GM23338 (cell line): ENCODE data around the gene AP1M2. TPM values are rescaled to one million over a fixed set of nuclear protein-coding genes. Genes with fewer than 3 reads are reported as not detected.

ENCODE experiments used
- ATAC-seq: fragments of 200-7000 bp; cut with Tn5 transposase; 3 replicates; pipeline ENCODE4 v1.9.1; 2020
- DNase-seq: peaks from one replicate; pipeline ENCODE4 v3.0.0-alpha.2; 2015; ENCODE audit warnings: low spot score
- H2AFZ ChIP-seq: fragments of 200-600 bp; sonication (generic); 2 replicates; pipeline ENCODE4 v1.8.0; 2016; ENCODE audit warnings: antibody characterized with exemption, mild to moderate bottlenecking, moderate library complexity
- H3F3A ChIP-seq: fragments of 200-600 bp; sonication (generic); replicated peaks from 2 replicates; pipeline ENCODE4 v1.8.0; 2017; ENCODE audit warnings: antibody characterized with exemption, mixed run types, low read depth
- H3K27ac ChIP-seq: fragments of 200-600 bp; sonication (generic); 2 replicates; pipeline ENCODE4 v1.6.1; 2016; ENCODE audit warnings: low read depth
- H3K27me3 ChIP-seq: fragments of 200-600 bp; sonication (generic); 2 replicates; pipeline ENCODE4 v1.8.0; 2016; ENCODE audit warnings: mild to moderate bottlenecking, mixed run types, moderate library complexity; ENCODE audit not compliant: insufficient read depth
- H3K36me3 ChIP-seq: fragments of 200-600 bp; sonication (generic); 2 replicates; pipeline ENCODE4 v1.8.0; 2016; ENCODE audit warnings: mild to moderate bottlenecking; ENCODE audit not compliant: insufficient read depth
- H3K4me1 ChIP-seq: fragments of 200-600 bp; sonication (generic); 2 replicates; pipeline ENCODE4 v1.8.0; 2016; ENCODE audit warnings: mild to moderate bottlenecking, moderate library complexity; ENCODE audit not compliant: insufficient read depth
- H3K4me2 ChIP-seq: fragments of 200-600 bp; sonication (generic); 2 replicates; pipeline ENCODE4 v1.7.1; 2017; ENCODE audit warnings: mixed run types
- H3K4me3 ChIP-seq: fragments of 200-600 bp; sonication (generic); 2 replicates; pipeline ENCODE4 v1.6.1; 2016; ENCODE audit warnings: mixed run types
- H3K79me2 ChIP-seq: fragments of 200-600 bp; sonication (generic); replicated peaks from 2 replicates; pipeline ENCODE4 v1.8.0; 2017; ENCODE audit warnings: mild to moderate bottlenecking; ENCODE audit not compliant: insufficient read depth
- H3K9me2 ChIP-seq: fragments of 200-600 bp; sonication (generic); 2 replicates; pipeline ENCODE4 v1.8.0; 2017; ENCODE audit not compliant: insufficient read depth
- H4K20me1 ChIP-seq: fragments of 200-600 bp; sonication (generic); replicated peaks from 2 replicates; pipeline ENCODE4 v1.8.0; 2017; ENCODE audit warnings: mild to moderate bottlenecking; ENCODE audit not compliant: insufficient read depth
- H3K27ac Mint-ChIP-seq: 2 replicates; pipeline ENCODE4 v1.8.0; 2020; ENCODE audit warnings: inconsistent platforms, mild to moderate bottlenecking, moderate library complexity, mixed read lengths
- H3K27me3 Mint-ChIP-seq: 3 replicates; pipeline ENCODE4 v1.8.0; 2022; ENCODE audit warnings: low read depth, mild to moderate bottlenecking, moderate library complexity, mixed read lengths, inconsistent platforms; ENCODE audit not compliant: insufficient read depth, poor library complexity
- H3K36me3 Mint-ChIP-seq: 3 replicates; pipeline ENCODE4 v1.8.0; 2021; ENCODE audit warnings: low read depth, mild to moderate bottlenecking, inconsistent platforms, moderate library complexity, mixed read lengths
- H3K4me1 Mint-ChIP-seq: 3 replicates; pipeline ENCODE4 v1.8.0; 2020; ENCODE audit warnings: mild to moderate bottlenecking, inconsistent platforms, mixed read lengths
- H3K4me3 Mint-ChIP-seq: 3 replicates; pipeline ENCODE4 v1.8.0; 2021; ENCODE audit warnings: moderate library complexity, mild to moderate bottlenecking, inconsistent platforms, mixed read lengths
- H3K9me3 Mint-ChIP-seq: 3 replicates; pipeline ENCODE4 v1.8.0; 2020; ENCODE audit warnings: moderate library complexity, mild to moderate bottlenecking, inconsistent platforms, mixed read lengths
- CREB1 ChIP-seq: fragments of 250-450 bp; sonication (Bioruptor Pico); IDR thresholded peaks from 2 replicates; pipeline ENCODE4 v1.5.0; 2020; ENCODE audit warnings: low read depth, mild to moderate bottlenecking, moderate library complexity
- CTCF ChIP-seq, 2 experiments: fragments of 200-600 bp in 1 of 2; sonication (generic) in 1 of 2; conservative IDR thresholded peaks; 2 replicates each; pipeline versions ENCODE4 v1.5.1 to v1.6.1; 2016 to 2017; ENCODE audit warnings: antibody characterized with exemption in 2 of 2, low read depth in 2 of 2, mild to moderate bottlenecking in 2 of 2, moderate library complexity in 1 of 2
- EZH2 ChIP-seq: fragments of 200-600 bp; sonication (generic); IDR thresholded peaks from one replicate; pipeline ENCODE4 v1.8.0; 2017; ENCODE audit warnings: antibody characterized with exemption, mild to moderate bottlenecking, low read depth; ENCODE audit not compliant: unreplicated experiment
- EZH2phosphoT487 ChIP-seq: fragments of 200-600 bp; sonication (generic); IDR thresholded peaks from one replicate; pipeline ENCODE4 v1.8.1; 2018; ENCODE audit warnings: antibody characterized with exemption; ENCODE audit not compliant: unreplicated experiment
- JUNB ChIP-seq: IDR thresholded peaks from one replicate; pipeline ENCODE4 v1.6.1; 2016; ENCODE audit warnings: antibody characterized with exemption; ENCODE audit not compliant: unreplicated experiment
- NANOG ChIP-seq: IDR thresholded peaks from 2 replicates; pipeline ENCODE4 v1.6.1; 2016; ENCODE audit warnings: antibody characterized with exemption, borderline replicate concordance
- POLR2AphosphoS5 ChIP-seq: IDR thresholded peaks from 2 replicates; pipeline ENCODE4 v1.6.1; 2016; ENCODE audit warnings: antibody characterized with exemption, low read depth
- STAT1 ChIP-seq: IDR thresholded peaks from one replicate; pipeline ENCODE4 v1.6.1; 2016; ENCODE audit warnings: antibody characterized with exemption; ENCODE audit not compliant: unreplicated experiment
- ZNF114 ChIP-seq: fragments of 250-450 bp; sonication (Bioruptor Pico); IDR thresholded peaks from 2 replicates; pipeline ENCODE4 v1.5.0; 2020; ENCODE audit warnings: mild to moderate bottlenecking, moderate library complexity
- ZNF331 ChIP-seq: fragments of 250-450 bp; sonication (Bioruptor Pico); IDR thresholded peaks from 2 replicates; pipeline ENCODE4 v1.5.0; 2020; ENCODE audit warnings: low read depth, mild to moderate bottlenecking, moderate library complexity
- ZNF462 ChIP-seq: fragments of 250-450 bp; sonication (Bioruptor Pico); IDR thresholded peaks from 2 replicates; pipeline ENCODE4 v1.5.0; 2020; ENCODE audit warnings: mild to moderate bottlenecking, moderate library complexity
- polyA plus RNA-seq: library from polyadenylated mRNA; unstranded; fragments of >200 nt; fragmentation: Nextera tagmentation; extraction: Ambion mirVana; gene quantifications from 2 replicates; pipeline ENCODE4 v1.2.1, GENCODE V29; 2016
- total RNA-seq: library from RNA; depleted of rRNA; stranded (reverse); fragments of >200 nt; shearing (Covaris generic); gene quantifications from 2 replicates; pipeline ENCODE4 v1.2.3, GENCODE V29; 2014
- TF ChIP-seq, protein P1 (sequence below): IDR thresholded peaks from 2 replicates; pipeline ENCODE4 v1.6.1; 2016; ENCODE audit warnings: antibody characterized with exemption
- TF ChIP-seq, protein P2 (sequence below): IDR thresholded peaks from one replicate; pipeline ENCODE4 v1.6.1; 2018; ENCODE audit warnings: antibody characterized with exemption; ENCODE audit not compliant: unreplicated experiment

The AP1M2 gene
- total and polyA plus RNA-seq, 2 experiments from 2014 or later = 128 to 165 TPM

DNA sequence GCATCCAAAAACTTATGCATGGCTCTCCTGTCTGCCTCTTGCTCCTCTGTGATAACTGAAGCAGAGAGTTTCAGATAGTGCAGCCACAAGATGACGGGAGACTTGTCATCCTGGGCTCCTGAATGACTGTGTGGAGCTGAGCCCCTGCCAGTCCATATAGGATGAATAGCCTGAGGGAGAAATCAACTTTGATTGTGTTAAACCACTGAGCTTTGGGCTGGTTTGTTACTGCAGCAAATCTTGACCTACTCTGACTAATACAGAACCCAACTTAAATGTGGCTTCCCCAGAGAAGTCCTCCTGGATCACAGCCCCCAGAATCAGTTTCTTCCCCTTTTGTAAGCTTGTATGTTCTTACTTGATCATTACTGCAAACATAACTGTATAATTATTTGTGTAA is 54.7 kb downstream of the AP1M2 start:
- no peaks in the 10 kb centered on the region for H3K27me3 ChIP-seq
- H3K4me3 ChIP-seq = no peak overlapping the region
- Mint-ChIP-seq H3K36me3 (no peaks in the 10 kb centered on the region), H3K27me3 (peaks cover 8% of the 10 kb centered on the region), H3K4me3 (no peak overlapping the region), H3K4me1 (no peaks in the 10 kb centered on the region), H3K9me3 (no peaks in the 10 kb centered on the region), H3K27ac (no peak overlapping the region)
- H3F3A ChIP-seq = no peaks in the 10 kb centered on the region
- H4K20me1 ChIP-seq = no peaks in the 10 kb centered on the region
- H3K4me2 ChIP-seq = no peak overlapping the region
- ATAC-seq (no peak), DNase-seq (no peak)
- H3K9me2 ChIP-seq = no peaks in the 10 kb centered on the region
- TF ChIP-seq CTCF (conservative IDR thresholded peaks at IDR 0.05; ENCODE audit: low read depth in 2 of 2) = no peak
- no peak for TF ChIP-seq ZNF331
- TF ChIP-seq NANOG = no peak
- no peak for TF ChIP-seq EZH2
- no peak for TF ChIP-seq CREB1 (CRISPR knock-in tag)
- TF ChIP-seq, protein P1, sequence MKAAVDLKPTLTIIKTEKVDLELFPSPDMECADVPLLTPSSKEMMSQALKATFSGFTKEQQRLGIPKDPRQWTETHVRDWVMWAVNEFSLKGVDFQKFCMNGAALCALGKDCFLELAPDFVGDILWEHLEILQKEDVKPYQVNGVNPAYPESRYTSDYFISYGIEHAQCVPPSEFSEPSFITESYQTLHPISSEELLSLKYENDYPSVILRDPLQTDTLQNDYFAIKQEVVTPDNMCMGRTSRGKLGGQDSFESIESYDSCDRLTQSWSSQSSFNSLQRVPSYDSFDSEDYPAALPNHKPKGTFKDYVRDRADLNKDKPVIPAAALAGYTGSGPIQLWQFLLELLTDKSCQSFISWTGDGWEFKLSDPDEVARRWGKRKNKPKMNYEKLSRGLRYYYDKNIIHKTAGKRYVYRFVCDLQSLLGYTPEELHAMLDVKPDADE = no peak
- TF ChIP-seq EZH2phosphoT487 = no peak
- TF ChIP-seq STAT1 = no peak
- no peak for TF ChIP-seq ZNF462 (CRISPR knock-in tag)
- no peak for TF ChIP-seq POLR2AphosphoS5
- no peak for TF ChIP-seq ZNF114 (CRISPR knock-in tag)
- no peak for TF ChIP-seq JUNB
- TF ChIP-seq, protein P2, sequence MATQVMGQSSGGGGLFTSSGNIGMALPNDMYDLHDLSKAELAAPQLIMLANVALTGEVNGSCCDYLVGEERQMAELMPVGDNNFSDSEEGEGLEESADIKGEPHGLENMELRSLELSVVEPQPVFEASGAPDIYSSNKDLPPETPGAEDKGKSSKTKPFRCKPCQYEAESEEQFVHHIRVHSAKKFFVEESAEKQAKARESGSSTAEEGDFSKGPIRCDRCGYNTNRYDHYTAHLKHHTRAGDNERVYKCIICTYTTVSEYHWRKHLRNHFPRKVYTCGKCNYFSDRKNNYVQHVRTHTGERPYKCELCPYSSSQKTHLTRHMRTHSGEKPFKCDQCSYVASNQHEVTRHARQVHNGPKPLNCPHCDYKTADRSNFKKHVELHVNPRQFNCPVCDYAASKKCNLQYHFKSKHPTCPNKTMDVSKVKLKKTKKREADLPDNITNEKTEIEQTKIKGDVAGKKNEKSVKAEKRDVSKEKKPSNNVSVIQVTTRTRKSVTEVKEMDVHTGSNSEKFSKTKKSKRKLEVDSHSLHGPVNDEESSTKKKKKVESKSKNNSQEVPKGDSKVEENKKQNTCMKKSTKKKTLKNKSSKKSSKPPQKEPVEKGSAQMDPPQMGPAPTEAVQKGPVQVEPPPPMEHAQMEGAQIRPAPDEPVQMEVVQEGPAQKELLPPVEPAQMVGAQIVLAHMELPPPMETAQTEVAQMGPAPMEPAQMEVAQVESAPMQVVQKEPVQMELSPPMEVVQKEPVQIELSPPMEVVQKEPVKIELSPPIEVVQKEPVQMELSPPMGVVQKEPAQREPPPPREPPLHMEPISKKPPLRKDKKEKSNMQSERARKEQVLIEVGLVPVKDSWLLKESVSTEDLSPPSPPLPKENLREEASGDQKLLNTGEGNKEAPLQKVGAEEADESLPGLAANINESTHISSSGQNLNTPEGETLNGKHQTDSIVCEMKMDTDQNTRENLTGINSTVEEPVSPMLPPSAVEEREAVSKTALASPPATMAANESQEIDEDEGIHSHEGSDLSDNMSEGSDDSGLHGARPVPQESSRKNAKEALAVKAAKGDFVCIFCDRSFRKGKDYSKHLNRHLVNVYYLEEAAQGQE = no peak
- no peaks in the 10 kb centered on the region for H3K79me2 ChIP-seq
- H2AFZ ChIP-seq = no peak overlapping the region
- no peaks in the 10 kb centered on the region for H3K4me1 ChIP-seq
- H3K36me3 ChIP-seq = no peaks in the 10 kb centered on the region; the same call in 1 of the 2 replicates
- no peak overlapping the region for H3K27ac ChIP-seq
